Right cardiac atrium (tissue), 5 donors: ENCODE results near the gene PIK3AP1. TPM values are rescaled to one million over a fixed set of nuclear protein-coding genes. Genes with fewer than 3 reads are reported as not detected.
"Not testable (repeated sequence)": the region's sequence is repeated elsewhere in the genome, so short reads cannot be mapped to it uniquely, and the experiment has no call there.

Experiments used
- ATAC-seq, 2 donors: fragments of 200-7000 bp; cut with Tn5 transposase; one replicate each; pipeline versions ENCODE4 v1.8.0 to v1.9.1; 2020; ENCODE audit warnings: moderate library complexity in 2 of 2, mild to moderate bottlenecking in 1 of 2
- DNase-seq, 3 donors: peaks; one replicate each; pipeline ENCODE4 v3.0.0-alpha.2; 2020
- H3K27ac ChIP-seq: one replicate; pipeline ENCODE4 v1.5.1; 2013; ENCODE audit warnings: mild to moderate bottlenecking, low read length, control low read depth, moderate library complexity
- H3K27me3 ChIP-seq: one replicate; pipeline ENCODE4 v1.6.1; 2013; ENCODE audit not compliant: control insufficient read depth, insufficient read depth
- H3K4me1 ChIP-seq: one replicate; pipeline ENCODE4 v1.6.1; 2013; ENCODE audit warnings: low read length; ENCODE audit not compliant: control insufficient read depth, insufficient read depth
- H3K4me3 ChIP-seq: one replicate; pipeline ENCODE4 v1.5.1; 2013; ENCODE audit warnings: low read length, control low read depth
- H3K9me3 ChIP-seq: one replicate; pipeline ENCODE4 v1.6.1; 2013; ENCODE audit warnings: low read length; ENCODE audit not compliant: control insufficient read depth
- WGBS: extraction: QIAGEN DNeasy Blood & Tissue Kit; methylation state at CpG from one replicate; pipeline ENCODE4 v1.1.7; 2013; 5-methylcytosine and 5-hydroxymethylcytosine counted together
- intact Hi-C, 4 donors: fragments of 100-400 bp; cut with DNase I; formaldehyde crosslinking; loops; one replicate each; pipeline versions ENCODE4 v1.11.0 to v1.14.0; 2022 to 2023
- polyA plus RNA-seq: library from polyadenylated mRNA; stranded (reverse); fragments of 200-250 nt; gene quantifications from one replicate; pipeline ENCODE4 v1.2.3, GENCODE V29; 2013
- total RNA-seq, 4 donors: library from RNA; stranded (reverse); fragmentation: NEBNext Ultra II Directional; extraction: Animal tissue kit (Norgen Biotek cat#: 25700); gene quantifications; one replicate each; pipeline ENCODE4 v1.2.1, GENCODE V29; 2021
- donor health status: healthy with polysubstance abuse.
- donor health status: DM: no; HTN: yes; CAD: no.
- donor health status: DM: no; HTN: no; CAD: no.
- donor health status: DM: no; HTN: yes; CAD: no; lungs with severe emphysema.
- donor health status: DM: yes; HTN: yes; CAD: no.

The PIK3AP1 gene
- total and polyA plus RNA-seq, 5 donors = 1.4 to 10.5 (median 4.9) TPM

DNA sequence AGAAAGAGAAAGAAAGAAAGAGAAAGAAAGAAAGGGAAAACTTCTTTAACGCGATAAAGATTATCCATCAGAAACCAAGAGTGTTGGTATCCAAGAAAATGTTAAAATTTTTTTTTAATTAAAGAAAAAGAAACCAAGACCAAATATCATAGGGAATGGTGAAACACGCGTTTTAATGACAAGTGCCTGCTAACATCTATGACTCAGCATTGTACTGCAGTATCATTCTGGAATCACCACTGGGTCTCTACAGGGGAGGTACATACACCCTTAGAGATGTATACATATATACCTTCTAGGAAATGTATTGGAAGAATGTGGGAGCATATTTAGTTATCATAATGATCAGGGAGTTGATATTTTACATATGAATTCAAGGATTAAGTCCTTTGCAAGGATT is 32.1 kb upstream of the PIK3AP1 start:
- Histone ChIP-seq H3K4me1 (no peaks in the 10 kb centered on the region), H3K27me3 (no peaks in the 10 kb centered on the region), H3K27ac (no peak overlapping the region), H3K9me3 (no peaks in the 10 kb centered on the region), H3K4me3 (no peak overlapping the region)
- intact Hi-C loops = no loop called here
- DNase-seq (no peak), ATAC-seq (no peak)
- WGBS = 81% methylated on average over 4 of the region's 4 CpGs

DNA sequence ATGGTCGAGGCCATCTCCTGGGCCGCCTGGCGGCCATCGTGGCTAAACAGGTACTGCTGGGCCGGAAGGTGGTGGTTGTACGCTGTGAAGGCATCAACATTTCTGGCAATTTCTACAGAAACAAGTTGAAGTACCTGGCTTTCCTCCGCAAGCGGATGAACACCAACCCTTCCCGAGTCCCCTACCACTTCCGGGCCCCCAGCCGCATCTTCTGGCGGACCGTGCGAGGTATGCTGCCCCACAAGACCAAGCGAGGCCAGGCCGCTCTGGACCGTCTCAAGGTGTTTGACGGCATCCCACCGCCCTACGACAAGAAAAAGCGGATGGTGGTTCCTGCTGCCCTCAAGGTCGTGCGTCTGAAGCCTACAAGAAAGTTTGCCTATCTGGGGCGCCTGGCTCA is 30.0 kb upstream of the PIK3AP1 start:
- intact Hi-C loops, H3K4me1 ChIP-seq, ATAC-seq, H3K27me3 ChIP-seq, H3K4me3 ChIP-seq, H3K27ac ChIP-seq, DNase-seq, H3K9me3 ChIP-seq: not testable (repeated sequence)
- 97% methylated on average over 23 of the region's 24 CpGs for WGBS

GRCh38 chr10:96747734-96748550 is 27.6 kb upstream of the PIK3AP1 start:
- Histone ChIP-seq H3K4me3 (no peak overlapping the region), H3K27me3 (no peaks in the 10 kb centered on the region), H3K27ac (no peak overlapping the region), H3K4me1 (no peaks in the 10 kb centered on the region), H3K9me3 (no peaks in the 10 kb centered on the region)
- intact Hi-C loops = loop anchor here in 2 of 4 donors (10.0 kb wide), 2 partner anchors 353 to 363 kb away; no protein-coding TSS in a partner anchor
- 58% methylated on average over 7 of the region's 7 CpGs for WGBS
- no peak for ATAC-seq
- DNase-seq = no peak

GRCh38 chr10:96746503-96746902 is 26.2 kb upstream of the PIK3AP1 start:
- ATAC-seq (no peak), DNase-seq (no peak)
- no peaks in the 10 kb centered on the region for H3K9me3 ChIP-seq
- 58% methylated on average over 3 of the region's 3 CpGs for WGBS
- H3K4me3 ChIP-seq = no peak overlapping the region
- intact Hi-C loops = loop anchor here in 2 of 4 donors (10.0 kb wide), 2 partner anchors 352 to 362 kb away; no protein-coding TSS in a partner anchor
- H3K27me3 ChIP-seq = no peaks in the 10 kb centered on the region
- no peaks in the 10 kb centered on the region for H3K4me1 ChIP-seq
- no peak overlapping the region for H3K27ac ChIP-seq

DNA sequence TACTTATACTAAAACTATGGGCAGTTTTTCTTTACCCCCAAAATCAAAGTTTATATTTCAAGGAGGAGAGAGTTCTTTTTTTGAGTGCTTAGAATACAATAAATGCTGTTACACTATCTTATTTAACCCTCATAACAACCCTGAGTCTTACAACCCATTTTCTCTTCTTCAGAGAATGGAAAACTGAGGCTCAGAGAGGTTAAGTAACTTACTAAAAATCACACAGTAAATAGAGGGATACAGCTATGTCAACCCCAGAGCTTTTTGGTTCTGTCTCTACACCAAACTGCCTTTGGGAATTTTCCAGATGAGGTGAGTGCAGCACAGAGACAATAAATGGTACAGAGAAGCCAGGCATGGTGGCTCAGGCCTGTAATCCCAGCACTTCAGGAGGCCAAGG is 25.6 kb upstream of the PIK3AP1 start:
- no peaks in the 10 kb centered on the region for H3K27me3 ChIP-seq
- no peak overlapping the region for H3K27ac ChIP-seq
- ATAC-seq (no peak), DNase-seq (no peak)
- H3K4me1 ChIP-seq = no peaks in the 10 kb centered on the region
- H3K4me3 ChIP-seq = no peak overlapping the region
- intact Hi-C loops = loop anchor here in 2 of 4 donors (10.0 kb wide), 2 partner anchors 351 to 361 kb away; no protein-coding TSS in a partner anchor
- H3K9me3 ChIP-seq = no peaks in the 10 kb centered on the region

GRCh38 chr10:96743988-96744585 is 23.8 kb upstream of the PIK3AP1 start:
- Histone ChIP-seq H3K27ac (no peak overlapping the region), H3K4me1 (no peaks in the 10 kb centered on the region), H3K4me3 (no peak overlapping the region), H3K9me3 (no peaks in the 10 kb centered on the region), H3K27me3 (no peaks in the 10 kb centered on the region)
- 61% methylated on average over 7 of the region's 7 CpGs for WGBS
- intact Hi-C loops = loop anchor here in 2 of 4 donors (10.0 kb wide), 2 partner anchors 349 to 359 kb away; no protein-coding TSS in a partner anchor
- no peak for DNase-seq
- peak in 1 of 2 donors; percentile 23 for ATAC-seq

DNA sequence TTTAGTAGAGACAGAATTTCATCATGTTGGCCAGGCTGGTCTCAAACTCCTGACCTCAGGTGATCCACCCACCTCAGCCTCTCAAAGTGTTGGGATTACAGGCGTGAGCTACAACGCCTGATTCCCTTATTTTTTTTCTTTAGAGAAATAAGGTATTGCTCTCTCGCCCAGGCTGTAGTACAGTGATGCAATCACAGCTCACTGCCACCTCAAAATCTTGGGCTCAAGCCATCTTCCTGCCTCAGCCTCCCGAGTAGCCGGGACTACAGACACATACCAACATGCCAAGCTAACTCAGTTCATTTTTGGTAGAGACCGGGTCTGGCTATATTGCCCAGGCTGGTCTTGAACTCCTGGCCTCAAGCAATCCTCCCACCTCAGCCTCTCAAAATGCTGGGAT is 21.2 kb upstream of the PIK3AP1 start:
- not testable (repeated sequence) for H3K27ac ChIP-seq, H3K27me3 ChIP-seq, ATAC-seq, H3K4me1 ChIP-seq, DNase-seq, H3K4me3 ChIP-seq, H3K9me3 ChIP-seq
- intact Hi-C loops = loop anchor here in 2 of 4 donors (10.0 kb wide), 2 partner anchors 347 to 357 kb away; no protein-coding TSS in a partner anchor
- 61% methylated on average over 6 of the region's 6 CpGs for whole genome bisulfite sequencing

- DNase-seq (peak; percentile 44 to 82 (median 81)), ATAC-seq (peak; percentile 77 to 84)
- no peaks in the 10 kb centered on the region for H3K9me3 ChIP-seq
- H3K4me3 ChIP-seq = no peak overlapping the region
- peaks cover 3% of the 10 kb centered on the region for H3K27me3 ChIP-seq
- no peaks in the 10 kb centered on the region for H3K4me1 ChIP-seq
- WGBS = 49% methylated on average over 9 of the region's 9 CpGs
- intact Hi-C loops = loop anchor here in 2 of 4 donors (10.0 kb wide), 2 partner anchors 346 to 356 kb away; no protein-coding TSS in a partner anchor
- peak overlapping the region; percentile 17 for H3K27ac ChIP-seq
Observed at GRCh38 chr10:96740579-96741281, 20.4 kb upstream of the PIK3AP1 start.

DNA sequence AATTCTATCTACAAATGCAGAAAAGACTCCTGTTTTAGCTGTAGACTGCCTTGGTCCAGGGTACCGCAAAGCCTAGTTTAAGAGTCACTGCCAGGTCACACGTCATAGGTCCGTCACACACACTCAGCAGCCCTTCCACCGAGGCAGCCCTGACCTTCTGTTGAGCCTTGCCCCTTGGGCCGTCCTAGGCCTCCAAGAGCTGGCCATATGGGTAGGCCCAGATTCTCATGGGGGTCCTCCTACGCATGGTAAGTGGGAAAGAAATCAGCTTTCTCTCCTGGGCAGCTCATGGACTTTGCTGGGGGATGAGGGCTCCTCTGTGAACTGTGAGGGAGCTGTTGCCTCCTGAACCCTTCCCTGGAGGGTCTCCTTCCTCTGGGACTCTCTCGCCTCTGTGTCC is 19.8 kb upstream of the PIK3AP1 start:
- intact Hi-C loops = loop anchor here in 2 of 4 donors (10.0 kb wide), 2 partner anchors 345 to 355 kb away; no protein-coding TSS in a partner anchor
- H3K27me3 ChIP-seq = peaks cover 3% of the 10 kb centered on the region
- DNase-seq (no peak), ATAC-seq (no peak)
- H3K9me3 ChIP-seq = no peaks in the 10 kb centered on the region
- WGBS = 86% methylated on average over 7 of the region's 7 CpGs
- peak overlapping the region; percentile 17 for H3K27ac ChIP-seq
- H3K4me1 ChIP-seq = no peaks in the 10 kb centered on the region
- no peak overlapping the region for H3K4me3 ChIP-seq

GRCh38 chr10:96737307-96737902 is 17.1 kb upstream of the PIK3AP1 start:
- H3K4me1 ChIP-seq, H3K4me3 ChIP-seq, ATAC-seq, DNase-seq, intact Hi-C loops, H3K27ac ChIP-seq, H3K27me3 ChIP-seq, H3K9me3 ChIP-seq: not testable (repeated sequence)
- WGBS = 96% methylated on average over 1 of the region's 1 CpG
